NCI-H82 (cell line): ENCODE measurements around the gene COL20A1.

Experiments used
- DNase-seq: peaks from one replicate; lab custom pipeline; 2025; lab: John Stamatoyannopoulos, UW

COL20A1 gene

DNA sequence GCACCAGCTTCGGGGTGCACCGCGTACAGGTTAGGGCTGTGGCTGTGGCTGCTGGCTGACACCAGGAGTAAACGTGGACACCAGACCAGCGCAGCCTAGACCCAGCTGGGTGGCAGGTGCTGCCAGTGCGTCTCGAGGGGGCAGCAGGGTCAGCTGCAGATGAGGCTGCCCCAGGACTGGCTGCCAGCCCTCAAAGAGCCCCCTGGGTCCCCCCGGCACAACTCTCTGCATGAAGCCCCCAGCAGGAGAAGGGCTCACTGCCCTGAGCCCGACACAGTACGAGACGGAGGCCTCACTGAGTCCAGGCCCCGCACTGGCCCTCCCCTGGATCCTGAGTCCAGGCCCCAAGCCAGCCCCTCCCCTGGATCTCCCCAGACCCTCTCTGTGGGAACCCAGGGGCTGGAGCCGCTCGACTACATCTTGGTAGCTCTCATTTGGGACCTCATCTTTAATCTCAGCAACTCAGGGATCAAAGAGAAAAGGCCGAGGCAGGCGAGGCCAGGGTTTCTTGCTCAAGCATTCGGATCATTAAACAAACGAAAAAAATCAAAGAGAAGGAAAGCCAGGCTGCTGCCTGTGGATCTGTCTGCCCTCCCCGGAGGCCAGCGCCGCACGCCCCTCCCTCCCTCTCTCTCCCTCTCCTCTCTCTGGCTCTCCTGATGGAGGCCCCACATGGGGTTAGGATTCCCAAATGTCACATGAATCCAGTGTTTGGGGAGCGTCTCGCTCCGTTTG is 31.8 kb upstream of the COL20A1 start:
- DNase-seq = no peak

DNA sequence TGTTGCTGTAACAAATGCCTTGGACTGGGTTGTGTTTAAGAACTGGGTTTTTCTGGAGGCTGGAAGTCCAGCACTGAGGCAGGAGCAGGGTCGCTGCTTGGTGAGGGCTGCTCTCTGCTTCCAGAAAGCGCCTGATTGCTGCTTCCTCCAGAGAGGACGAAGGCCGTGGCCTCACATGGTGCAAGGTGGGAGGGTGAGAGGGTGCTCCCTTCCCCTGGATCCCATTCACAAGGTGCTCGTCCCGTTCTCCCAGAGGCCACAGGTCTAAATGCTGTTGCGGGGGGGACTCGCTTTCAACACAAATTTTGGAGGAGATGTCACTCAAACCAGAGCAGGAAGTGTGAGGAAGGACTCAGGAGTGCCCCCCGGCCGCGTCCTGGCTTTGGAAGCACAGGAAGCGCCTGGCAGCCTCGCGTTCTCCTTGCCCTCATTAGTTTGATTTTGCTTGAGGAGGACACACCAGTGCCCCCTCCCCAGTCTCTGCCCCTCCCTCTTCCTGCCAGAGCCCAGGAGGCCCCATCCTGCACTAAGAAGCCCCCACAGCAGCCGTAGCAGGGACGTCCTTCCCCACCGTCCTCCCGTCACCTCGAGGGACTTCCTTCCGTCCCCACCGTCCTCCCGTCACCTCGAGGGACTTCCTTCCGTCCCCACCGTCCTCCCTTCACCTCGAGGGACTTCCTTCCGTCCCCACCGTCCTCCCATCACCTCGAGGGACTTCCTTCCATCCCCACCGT is 31.0 kb upstream of the COL20A1 start:
- DNase-seq = no peak

DNA sequence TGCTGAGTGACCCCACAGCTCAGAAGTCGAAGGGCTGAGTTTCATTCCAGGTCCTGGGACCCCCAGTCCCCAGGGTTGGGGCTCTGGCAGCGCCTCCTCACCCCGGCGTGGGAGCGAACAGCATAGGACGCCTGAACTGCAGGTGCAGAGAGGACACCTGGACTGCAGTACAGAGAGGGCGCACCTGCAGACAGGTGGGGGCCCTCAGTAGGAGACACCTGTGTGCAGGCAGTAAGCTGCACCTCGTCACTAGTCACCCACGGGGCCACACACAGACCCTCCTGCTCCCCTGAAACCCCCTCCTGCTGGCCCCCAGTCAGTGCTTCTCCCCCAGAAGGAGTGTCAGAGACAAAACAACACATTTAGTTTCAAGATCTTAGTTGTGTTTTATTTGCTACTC is 30.1 kb upstream of the COL20A1 start:
- no peak for DNase-seq

DNA sequence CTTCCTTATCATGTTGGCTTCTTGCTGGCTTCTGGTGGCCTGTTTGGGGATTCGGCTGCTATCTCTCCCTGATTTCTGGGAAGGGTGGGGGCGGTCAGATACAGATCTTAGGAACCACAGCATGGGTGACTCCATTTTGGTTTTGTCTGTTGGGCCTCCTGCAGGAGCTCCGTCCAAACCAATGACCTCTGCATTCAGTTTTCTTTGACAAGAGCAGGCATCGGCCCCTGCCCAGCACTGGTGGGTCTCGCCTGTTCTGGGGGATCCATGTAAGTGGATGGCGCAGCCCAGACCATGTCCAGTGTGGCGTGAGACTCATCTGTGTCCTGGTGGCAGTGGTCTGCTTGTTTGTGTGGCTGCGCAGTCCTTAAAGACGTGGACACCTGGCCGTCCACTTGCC is 29.0 kb upstream of the COL20A1 start:
- no peak for DNase-seq

DNA sequence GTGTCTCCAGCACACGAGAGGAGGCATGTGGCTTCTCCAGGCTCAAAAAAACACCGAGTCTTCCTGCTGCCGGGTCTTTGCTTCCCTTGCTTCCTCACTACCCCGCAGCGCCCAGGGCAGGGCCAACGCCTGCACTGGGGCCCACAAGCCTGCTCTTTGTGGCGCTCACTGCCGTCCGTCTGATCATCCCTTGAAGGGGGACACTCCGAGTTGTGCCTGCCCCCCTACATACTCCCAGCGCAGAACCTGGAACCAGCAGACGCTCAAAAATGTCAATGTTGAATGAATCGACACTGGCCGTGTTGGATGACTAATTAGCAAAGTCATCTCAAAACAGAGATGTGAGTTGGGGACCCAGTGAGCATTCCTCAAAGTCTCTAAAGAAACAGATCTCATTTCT is 28.5 kb upstream of the COL20A1 start:
- DNase-seq = no peak

DNA sequence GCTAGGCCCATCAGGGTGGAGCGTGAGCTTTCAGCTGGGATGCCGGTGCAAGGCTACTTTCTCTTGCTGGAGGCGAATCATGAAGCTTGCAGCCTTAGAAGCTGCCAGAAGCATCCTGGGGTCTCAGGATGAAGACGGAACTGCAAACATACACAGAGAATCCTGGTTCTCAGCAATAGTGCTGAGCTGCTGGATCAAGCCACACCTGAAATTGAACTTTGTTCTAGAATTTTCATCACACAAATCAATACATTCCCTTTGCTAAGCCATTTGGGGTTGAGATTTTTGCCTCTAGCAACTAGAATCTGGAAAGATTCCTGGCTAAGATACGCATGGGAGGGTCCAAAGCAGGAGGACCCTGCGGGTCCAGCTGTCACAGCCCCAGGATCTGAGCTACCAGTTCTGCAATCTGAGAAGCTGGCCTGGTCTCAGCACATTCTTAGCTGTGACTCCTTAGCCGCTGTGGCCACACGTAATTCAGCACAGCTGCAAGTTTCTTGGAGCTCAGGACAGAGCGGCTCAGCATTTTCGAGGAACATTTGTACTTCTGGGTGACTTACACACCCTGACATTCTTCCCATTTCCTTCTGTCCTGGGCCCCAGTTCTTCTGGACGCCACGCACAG is 27.0 kb upstream of the COL20A1 start:
- no peak for DNase-seq

DNA sequence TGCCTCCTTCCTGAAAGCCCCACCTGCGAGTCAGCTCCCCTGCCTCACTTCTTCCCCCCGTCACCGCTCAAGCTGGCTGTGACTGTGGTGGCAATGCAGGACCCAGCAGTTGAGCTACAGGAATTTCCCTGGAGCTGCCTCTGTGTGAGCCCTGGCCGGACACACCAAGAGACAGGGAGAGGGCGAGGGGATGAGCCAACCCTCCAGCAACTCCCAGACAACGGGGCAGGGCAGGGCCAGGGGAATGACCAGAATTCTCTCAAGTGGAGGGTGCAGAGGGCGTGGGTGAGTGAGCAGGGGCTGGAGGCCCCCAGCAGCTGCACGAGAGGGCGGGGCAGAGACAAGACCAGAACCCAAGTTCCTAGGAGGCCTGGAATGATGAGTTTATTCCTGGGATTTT is 25.3 kb upstream of the COL20A1 start:
- DNase-seq = no peak

DNA sequence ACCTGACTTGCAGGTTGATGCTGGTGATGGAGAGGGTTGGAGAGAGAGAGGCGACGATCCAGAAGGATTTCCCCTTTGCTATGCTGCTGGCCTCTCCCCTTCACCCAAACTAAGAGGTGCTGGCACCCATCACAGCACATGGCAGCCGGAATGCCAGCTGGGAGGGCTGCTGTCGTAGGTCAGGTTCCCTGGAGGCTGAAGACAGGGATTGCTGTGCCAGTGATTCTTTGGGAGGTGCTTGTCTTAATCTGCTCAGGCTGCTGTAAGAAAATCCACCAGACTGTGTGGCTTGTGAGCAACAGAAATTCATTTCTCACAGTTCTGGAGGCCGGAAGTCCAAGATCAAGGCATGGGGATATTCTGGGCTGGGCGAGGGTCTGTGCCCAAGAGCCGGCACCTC is 24.7 kb upstream of the COL20A1 start:
- no peak for DNase-seq

DNA sequence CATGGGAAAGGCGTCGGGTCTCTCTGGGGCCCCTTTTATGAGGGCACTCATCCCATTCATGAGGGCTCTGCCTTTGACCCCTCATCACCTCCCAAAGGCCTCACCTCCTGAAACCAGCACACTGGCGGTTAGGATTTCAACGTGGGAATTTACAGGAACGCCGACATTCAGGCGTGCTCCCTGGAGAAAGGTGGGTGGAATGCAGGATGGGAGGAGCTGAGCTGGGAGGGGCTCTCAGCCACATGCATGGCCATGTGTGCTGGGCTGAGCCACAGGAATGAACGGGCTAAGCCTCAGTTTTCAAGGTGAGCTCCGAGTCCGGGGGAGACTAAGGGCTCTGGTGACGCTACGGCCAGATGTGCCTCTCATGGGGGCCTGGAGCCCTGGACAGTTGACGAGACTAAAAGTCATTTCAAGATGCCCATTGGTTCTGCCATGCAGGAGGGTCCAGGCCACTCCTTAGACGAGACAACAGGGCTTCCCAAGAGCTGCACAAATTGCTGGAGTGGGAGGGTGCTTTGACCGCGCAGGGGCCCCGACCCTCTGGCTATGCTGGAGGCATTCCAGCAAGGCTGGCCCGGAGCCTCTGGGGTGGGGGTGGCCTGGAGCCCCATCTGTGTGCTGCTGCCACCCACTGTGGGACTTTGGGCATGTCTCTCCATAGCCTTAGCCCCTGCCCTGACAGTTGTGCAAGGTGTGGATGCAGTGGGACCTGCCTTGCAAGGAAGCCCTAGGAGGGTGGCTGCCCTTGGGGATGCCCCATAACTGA is 24.1 kb upstream of the COL20A1 start:
- DNase-seq = no peak

DNA sequence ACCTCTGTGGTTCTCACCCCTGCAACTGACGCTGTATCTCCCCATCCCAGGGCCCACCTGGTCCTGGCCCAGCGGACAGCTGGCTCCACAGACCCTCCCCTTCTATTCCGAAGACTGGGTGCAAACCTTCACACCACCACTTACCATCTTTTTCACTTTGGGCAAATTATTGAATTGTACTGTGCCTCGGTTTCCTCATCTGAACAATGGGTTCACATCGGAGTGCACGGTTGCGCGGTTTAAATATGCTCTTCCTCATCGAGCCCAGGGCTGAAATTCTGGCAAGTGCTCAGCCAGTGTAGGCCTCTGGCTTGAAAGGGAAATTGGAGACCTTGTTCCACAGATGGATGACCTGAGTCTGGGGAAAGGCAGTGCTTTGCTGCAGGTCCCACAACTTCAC is 23.3 kb upstream of the COL20A1 start:
- no peak for DNase-seq

DNA sequence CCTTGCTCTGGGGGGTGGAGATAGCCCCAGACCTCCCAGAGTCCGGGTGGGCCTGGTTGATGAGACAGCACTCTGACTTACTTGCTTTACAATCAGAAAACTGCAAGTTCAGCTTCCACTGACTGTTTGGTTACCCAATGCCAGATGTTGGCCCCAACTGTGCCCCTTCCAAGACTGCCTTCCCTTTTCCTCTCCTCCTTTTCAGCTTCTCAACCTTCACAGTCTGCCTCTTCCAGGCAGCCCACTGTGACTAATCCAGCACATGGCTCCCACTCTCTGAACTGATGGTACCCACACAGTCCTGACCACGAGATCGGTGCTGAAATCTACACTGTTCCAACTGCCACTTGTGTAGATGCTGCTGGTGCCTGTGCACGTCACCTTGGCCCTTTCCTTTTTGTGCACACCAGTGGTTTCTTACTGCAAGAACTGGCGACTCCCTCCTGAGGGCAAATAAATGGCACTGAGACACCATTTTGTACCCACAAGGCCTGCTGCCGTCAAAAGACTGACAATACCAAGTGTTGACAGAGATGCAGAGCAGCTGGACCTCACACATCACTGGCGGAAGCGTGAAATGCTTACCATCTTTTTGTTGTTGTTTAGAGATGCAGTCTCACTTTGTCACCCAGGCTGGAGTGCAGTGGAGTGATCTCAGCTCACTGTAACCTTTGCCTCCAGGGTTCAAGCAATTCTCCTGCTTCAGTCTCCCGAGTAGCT is 22.2 kb upstream of the COL20A1 start:
- no peak for DNase-seq

DNA sequence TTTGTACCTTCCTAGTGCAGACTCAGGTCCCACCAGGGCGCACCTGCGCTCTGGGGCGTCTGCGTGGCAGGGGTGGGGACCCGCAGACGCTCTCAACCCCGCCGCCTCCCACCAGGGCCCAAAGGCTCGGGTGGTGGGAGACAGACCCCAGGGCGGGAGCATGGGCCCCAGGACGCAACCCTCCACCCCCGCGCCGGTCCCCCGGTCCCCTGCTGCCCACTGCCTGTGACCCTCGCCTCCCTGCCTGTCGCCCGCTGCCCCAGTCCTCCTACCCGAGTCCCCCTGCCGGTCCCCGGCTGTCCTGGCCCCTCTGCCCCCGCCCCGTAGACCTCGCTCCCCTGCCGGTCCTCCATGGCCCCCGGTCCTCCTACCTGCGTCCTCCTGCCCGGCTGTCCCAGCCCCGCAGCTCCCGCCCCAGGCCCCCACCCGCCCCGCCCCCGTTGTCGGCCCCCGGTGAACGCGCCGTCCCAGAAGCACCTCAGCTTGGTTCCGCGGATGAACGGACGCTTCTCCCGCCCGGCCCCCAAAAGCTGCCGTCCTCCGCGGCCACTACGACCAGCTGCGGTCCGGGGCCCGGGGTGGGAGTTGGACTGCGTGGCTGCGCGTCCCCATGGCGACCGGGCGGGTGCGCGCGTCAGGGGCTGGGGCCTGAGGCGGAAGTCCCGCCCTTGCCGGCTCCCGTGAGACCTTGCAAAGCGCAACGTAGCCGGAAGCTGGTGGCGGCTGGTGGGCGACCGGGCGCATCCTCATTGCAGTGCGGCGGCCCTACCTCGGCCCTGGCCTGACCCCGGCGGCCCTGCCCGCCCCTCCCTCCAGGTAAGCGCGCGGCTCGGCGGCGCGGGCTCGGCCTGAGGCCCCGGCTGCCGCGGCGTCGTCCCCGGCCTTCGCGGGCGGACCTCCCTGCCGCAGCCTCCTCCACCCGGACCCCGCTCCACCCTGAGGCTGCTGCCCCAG is 20.6 kb upstream of the COL20A1 start, which contains the start of gene ARFGAP1:
TSS of gene ARFGAP1 (plus strand) at position 709 of the 954 bp plus-strand sequence. CDS start 2,768 bp downstream, outside the sequence.
- peak; percentile 94 for DNase-seq

DNA sequence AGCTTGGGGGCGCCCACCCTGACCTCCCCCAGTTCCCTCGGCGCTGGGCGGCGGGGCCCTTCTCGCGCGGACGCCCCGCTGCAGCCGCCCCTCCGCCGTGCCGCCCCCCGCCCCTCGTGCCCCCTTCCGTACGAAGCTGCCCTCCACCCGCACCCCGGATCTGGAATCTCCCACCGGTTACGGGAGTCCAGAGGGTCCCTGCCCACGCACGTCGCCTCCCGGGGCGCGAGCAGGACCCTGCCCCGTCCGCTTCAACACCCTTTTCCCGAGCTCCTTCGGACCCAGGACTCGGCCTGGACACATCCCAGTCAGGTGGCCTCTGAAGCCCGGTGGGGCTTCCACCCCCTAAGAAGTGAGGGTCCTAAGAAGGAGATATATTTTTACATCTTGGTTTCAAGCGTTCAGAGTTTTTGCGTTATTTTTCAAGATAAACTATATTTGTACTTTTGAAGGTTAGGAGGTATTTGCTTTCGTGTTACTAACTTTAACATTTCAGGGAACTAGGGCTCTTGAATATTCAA is 19.9 kb upstream of the COL20A1 start:
- DNase-seq = no peak

DNA sequence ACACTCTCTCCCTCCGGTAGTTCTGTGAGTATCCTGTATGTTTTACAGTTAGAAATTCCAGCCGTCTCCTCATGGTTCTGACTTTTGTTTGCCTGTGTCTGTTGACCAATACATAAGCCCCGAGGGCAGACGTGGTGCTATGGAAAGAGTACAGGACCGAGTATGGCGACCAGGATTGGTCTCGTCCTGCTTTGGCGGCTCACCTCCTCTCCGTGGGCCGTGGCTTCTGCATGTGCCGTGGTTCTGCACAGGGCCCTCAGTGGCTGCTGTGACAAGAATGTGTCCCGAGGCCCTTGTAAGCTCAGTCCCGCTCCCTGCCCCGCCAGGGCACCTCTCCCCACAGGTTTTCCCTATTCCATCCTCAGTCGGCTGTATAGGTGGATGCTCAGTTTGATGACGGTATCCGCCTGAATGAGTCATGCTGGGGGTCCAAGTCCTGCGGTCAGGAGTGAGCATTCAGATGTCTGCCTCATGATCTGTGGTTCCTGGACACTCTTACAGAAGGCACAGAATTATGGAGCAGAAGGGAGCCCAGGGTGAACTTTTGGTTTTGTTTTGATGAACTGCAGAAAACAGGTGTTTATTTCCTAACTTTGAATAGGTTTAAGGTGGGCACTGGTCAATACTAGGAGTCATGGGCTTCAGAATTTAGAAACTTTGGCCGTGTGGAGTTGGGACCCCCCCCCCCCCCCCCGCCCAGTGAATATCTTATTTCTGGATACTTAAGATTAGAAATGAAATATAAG is 19.2 kb upstream of the COL20A1 start:
- no peak for DNase-seq

DNA sequence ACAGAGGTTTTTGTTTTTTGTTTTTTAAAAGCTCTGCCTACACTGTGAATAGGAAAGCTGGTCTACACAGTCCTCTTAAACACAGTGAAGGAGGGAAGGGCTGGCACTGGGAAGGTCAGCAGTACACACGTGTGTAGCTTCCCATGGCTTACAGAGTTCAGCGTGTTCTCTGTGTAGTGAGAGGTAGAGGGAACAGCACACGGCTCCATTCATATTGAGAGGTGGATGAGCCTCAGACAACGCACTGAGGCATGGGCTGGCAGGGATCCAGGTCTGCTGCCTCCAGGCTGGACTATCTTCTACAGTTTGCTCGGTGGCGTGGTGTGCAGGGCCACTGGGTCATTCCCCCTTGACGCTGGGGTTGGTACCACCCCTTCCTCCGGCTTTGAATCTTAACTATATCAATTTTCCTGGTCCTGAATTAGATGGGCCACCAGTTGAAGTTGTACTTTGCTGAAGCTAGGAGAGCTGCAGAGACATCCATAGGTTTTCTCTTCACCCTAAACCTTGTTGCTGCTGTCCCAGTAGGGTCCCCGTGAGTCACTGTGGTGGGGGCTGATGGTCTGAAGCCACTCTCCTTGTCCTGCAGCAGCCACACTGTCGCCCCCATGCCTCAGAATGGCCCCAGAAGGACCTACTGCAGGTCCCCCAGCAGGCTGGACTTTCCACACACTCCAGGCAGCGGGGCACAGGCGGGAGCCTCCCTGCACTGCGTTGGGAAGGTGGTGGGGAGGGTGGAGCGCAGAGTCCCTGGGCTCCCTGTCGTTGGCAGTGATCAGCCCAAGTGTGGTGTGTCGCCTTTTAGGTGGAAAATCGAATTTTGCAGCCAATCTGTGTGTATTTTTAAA is 18.4 kb upstream of the COL20A1 start:
- no peak for DNase-seq

DNA sequence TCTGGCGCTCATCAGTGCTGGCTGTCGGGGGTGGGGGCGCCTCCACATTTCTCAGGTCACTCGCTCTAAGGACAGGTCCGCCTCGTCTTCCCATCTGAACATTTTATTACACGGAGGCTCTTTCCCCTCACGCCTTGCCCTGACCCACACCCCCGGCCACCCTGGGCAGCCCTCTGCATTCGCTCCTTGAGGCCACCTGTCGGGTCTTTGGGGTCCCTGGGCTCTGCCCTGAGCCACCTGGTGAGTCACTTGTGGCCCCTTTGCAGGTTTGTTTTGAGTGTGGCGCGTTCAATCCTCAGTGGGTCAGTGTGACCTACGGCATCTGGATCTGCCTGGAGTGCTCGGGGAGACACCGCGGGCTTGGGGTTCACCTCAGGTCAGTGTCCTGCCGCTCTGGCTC is 17.2 kb upstream of the COL20A1 start:
- DNase-seq = no peak

DNA sequence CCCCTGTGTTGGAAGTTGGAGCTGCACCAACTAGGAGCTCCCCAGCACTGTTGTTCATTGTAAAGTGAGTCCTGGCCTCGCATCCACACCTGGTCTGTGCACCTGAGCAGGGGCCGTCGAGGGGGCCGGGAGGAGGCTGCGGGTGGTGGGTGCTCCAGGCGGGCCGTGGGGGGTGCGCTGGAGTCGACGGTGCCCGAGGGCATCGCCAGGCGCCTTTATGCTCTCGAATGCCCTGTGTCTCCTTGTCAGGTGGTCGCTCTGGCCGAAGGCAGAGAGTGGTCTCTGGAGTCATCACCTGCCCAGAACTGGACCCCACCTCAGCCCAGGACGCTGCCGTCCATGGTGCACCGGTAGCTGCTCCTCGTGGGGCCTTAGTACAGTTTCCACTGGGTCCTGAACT is 16.0 kb upstream of the COL20A1 start:
- no peak for DNase-seq

DNA sequence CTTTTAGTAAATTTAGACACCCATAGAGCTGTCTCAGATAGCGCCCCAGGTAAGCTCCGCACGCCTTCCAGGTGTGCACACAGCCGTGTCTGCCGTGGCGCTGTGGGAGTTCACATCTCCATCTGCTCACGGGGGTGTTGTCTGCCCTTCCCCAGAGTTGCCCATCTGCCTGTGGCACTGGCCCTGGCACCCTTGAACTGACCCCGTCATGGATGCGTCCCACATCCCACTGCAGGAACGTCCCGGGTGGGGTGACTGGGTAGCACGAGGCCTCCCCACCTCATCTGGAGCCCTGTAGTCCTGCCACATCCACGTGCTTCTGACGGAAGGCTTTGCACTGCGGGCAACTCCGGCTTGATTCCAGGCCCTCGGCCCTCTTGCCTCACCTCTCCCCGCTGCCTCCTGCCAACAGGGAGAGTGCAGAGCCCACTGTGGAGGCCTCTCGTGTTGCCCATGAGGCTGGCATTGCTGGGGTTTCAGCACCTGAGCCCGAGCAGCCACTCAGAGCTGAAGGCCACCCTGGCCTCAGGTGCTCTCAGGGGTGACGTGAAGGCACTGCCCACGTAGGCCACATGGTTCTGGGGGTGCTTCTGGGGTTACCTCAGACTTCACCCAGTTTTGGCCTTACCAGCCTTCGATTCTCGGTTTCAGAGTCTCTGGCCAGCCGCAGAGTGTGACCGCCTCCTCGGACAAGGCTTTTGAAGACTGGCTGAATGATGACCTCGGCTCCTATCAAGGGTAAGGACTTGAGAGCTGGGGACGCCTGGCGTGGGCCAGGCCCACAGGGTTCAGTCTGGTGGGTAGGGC is 15.3 kb upstream of the COL20A1 start:
- no peak for DNase-seq
